Keratinocyte (primary cell): ENCODE measurements around the gene CUEDC1. TPM values are rescaled to one million over a fixed set of nuclear protein-coding genes. Genes with fewer than 3 reads are reported as not detected.

Experiments
- DNase-seq: peaks from one replicate; pipeline ENCODE4 v3.0.0-alpha.2; 2011; ENCODE audit warnings: low read depth, missing footprints, low spot score
- FAIRE-seq: peaks from 2 replicates; lab custom pipeline; 2011; peaks lifted over from hg19 to GRCh38; lab: Jason Lieb, UNC
- H2AFZ ChIP-seq: 2 replicates; pipeline ENCODE4 v1.6.0; 2012; ENCODE audit warnings: low read length, control low read depth, inconsistent platforms; ENCODE audit not compliant: control insufficient read depth
- H3K27ac ChIP-seq: 2 replicates; pipeline ENCODE4 v1.5.1; 2011; ENCODE audit warnings: low read length; ENCODE audit not compliant: control insufficient read depth, insufficient read depth
- H3K27me3 ChIP-seq: 3 replicates; pipeline ENCODE4 v1.6.0; 2011; ENCODE audit warnings: low read length; ENCODE audit not compliant: control insufficient read depth, insufficient read depth; ENCODE audit errors: extremely low read depth
- H3K36me3 ChIP-seq, 2 experiments: 2 replicates in 1 of 2; 3 replicates in 1 of 2; pipeline ENCODE4 v1.5.1; 2011; ENCODE audit warnings: low read length in 2 of 2, mild to moderate bottlenecking in 1 of 2; ENCODE audit not compliant: control insufficient read depth in 2 of 2, insufficient read depth in 2 of 2; ENCODE audit errors: extremely low read depth in 1 of 2
- H3K4me1 ChIP-seq: 3 replicates; pipeline ENCODE4 v1.5.1; 2011; ENCODE audit warnings: low read length; ENCODE audit not compliant: control insufficient read depth, insufficient read depth; ENCODE audit errors: extremely low read depth
- H3K4me2 ChIP-seq: 3 replicates; pipeline ENCODE4 v1.6.0; 2011; ENCODE audit warnings: low read depth, low read length; ENCODE audit not compliant: control insufficient read depth, insufficient read depth; ENCODE audit errors: extremely low read depth
- H3K4me3 ChIP-seq, 3 experiments: fragments of 200-600 bp in 1 of 3; sonication (generic) in 1 of 3; 2 replicates in 2 of 3; 3 replicates in 1 of 3; pipeline ENCODE4 v1.5.1; 2011 to 2016; ENCODE audit warnings: low read length in 3 of 3, mild to moderate bottlenecking in 3 of 3, control low read depth in 2 of 3, inconsistent platforms in 1 of 3, low read depth in 1 of 3, mixed read lengths in 1 of 3, mixed run types in 1 of 3, moderate library complexity in 1 of 3; ENCODE audit not compliant: control insufficient read depth in 2 of 3, insufficient read depth in 2 of 3; ENCODE audit errors: extremely low read depth in 1 of 3
- H3K79me2 ChIP-seq: 2 replicates; pipeline ENCODE4 v1.6.0; 2012; ENCODE audit warnings: low read length; ENCODE audit not compliant: control insufficient read depth, insufficient read depth
- H3K9ac ChIP-seq: 3 replicates; pipeline ENCODE4 v1.6.0; 2011; ENCODE audit warnings: low read length; ENCODE audit not compliant: control insufficient read depth, insufficient read depth; ENCODE audit errors: extremely low read depth
- H3K9me1 ChIP-seq: 3 replicates; pipeline ENCODE4 v1.6.0; 2011; ENCODE audit warnings: low read length; ENCODE audit not compliant: control insufficient read depth, insufficient read depth; ENCODE audit errors: extremely low read depth
- H3K9me3 ChIP-seq: 2 replicates; pipeline ENCODE4 v1.5.1; 2012; ENCODE audit warnings: low read depth, low read length; ENCODE audit not compliant: control insufficient read depth
- H4K20me1 ChIP-seq: 3 replicates; pipeline ENCODE4 v1.6.0; 2011; ENCODE audit warnings: low read length; ENCODE audit not compliant: control insufficient read depth, insufficient read depth; ENCODE audit errors: extremely low read depth
- EZH2 ChIP-seq: IDR thresholded peaks from one replicate; pipeline ENCODE4 v1.6.1; 2012; ENCODE audit warnings: inconsistent platforms, mild to moderate bottlenecking, low read length, moderate library complexity
- dilution Hi-C: fragments of 300-500 bp; cut with MboI; formaldehyde crosslinking; loops from one replicate; pipeline ENCODE4 v1.7.0; 2020; ENCODE audit warnings: low sequenced_read_pairs; ENCODE audit not compliant: extremely low pct_ligation_motif_present
- polyA plus RNA-seq, 5 experiments: library from polyadenylated mRNA; depleted of rRNA in 3 of 5; stranded (reverse) in 3 of 5; stranded (forward) in 1 of 5; unstranded in 1 of 5; fragments of >200 nt; gene quantifications; 1 replicate in 1 of 5; 2 replicates in 3 of 5; 3 replicates in 1 of 5; pipeline versions ENCODE4 v1.2.1 to v1.2.3, GENCODE V29; 2011 to 2012; ENCODE audit warnings: missing spikeins in 2 of 5, low read depth in 1 of 5, low replicate concordance in 1 of 5
- TF ChIP-seq, protein P1 (sequence below), 3 experiments: IDR thresholded peaks in 1 of 3; conservative IDR thresholded peaks in 1 of 3; optimal IDR thresholded peaks in 1 of 3; 2 replicates in 2 of 3; 3 replicates in 1 of 3; pipeline versions ENCODE3 to v1.5.1; 2011; ENCODE audit warnings: low read length in 3 of 3, mild to moderate bottlenecking in 3 of 3, moderate library complexity in 2 of 3, control low read depth in 1 of 3, inconsistent platforms in 1 of 3; ENCODE audit not compliant: insufficient read depth in 2 of 3; ENCODE audit errors: extremely low read depth in 1 of 3

Gene CUEDC1
- polyA plus RNA-seq, 1 donor (not counting 4 experiments of a cell fraction or from before 2014, with no cell fraction given) = 12.9 TPM

DNA sequence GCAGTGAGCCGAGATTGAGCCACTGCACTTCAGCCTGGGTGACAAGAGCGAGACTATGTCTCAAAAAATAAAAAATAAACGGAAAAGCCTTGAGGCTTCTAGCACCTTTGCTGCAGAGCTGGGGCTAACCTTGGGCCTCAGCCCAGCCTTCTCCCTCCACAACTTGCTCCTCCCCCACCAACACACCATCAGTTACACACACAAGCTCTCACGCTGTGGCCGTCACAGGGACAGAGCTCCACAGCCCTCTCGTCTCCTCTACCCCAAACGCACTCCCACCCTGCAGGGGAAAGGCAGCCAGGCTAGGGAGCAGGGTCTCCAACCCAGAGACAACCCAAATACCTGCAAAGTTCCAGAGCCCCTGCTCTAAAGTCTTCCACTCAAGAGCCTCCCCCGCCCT is 83.3 kb downstream of the CUEDC1 start:
- no peak overlapping the region for H3K9ac ChIP-seq
- no peak overlapping the region for H3K4me2 ChIP-seq
- no peaks in the 10 kb centered on the region for H4K20me1 ChIP-seq
- H3K27me3 ChIP-seq = no peaks in the 10 kb centered on the region
- peaks cover 13 to 16% of the 10 kb centered on the region in 2 experiments for H3K36me3 ChIP-seq
- H3K79me2 ChIP-seq = no peaks in the 10 kb centered on the region
- DNase-seq (no peak), FAIRE-seq (no peak)
- dilution Hi-C loops = no loop called here
- H2AFZ ChIP-seq = no peak overlapping the region
- no peak overlapping the region for H3K4me3 ChIP-seq
- H3K9me3 ChIP-seq = no peaks in the 10 kb centered on the region
- TF ChIP-seq, protein P1, sequence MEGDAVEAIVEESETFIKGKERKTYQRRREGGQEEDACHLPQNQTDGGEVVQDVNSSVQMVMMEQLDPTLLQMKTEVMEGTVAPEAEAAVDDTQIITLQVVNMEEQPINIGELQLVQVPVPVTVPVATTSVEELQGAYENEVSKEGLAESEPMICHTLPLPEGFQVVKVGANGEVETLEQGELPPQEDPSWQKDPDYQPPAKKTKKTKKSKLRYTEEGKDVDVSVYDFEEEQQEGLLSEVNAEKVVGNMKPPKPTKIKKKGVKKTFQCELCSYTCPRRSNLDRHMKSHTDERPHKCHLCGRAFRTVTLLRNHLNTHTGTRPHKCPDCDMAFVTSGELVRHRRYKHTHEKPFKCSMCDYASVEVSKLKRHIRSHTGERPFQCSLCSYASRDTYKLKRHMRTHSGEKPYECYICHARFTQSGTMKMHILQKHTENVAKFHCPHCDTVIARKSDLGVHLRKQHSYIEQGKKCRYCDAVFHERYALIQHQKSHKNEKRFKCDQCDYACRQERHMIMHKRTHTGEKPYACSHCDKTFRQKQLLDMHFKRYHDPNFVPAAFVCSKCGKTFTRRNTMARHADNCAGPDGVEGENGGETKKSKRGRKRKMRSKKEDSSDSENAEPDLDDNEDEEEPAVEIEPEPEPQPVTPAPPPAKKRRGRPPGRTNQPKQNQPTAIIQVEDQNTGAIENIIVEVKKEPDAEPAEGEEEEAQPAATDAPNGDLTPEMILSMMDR (optimal IDR thresholded peaks at IDR 0.05 in 1 of 3, IDR thresholded peaks at IDR 0.05 in 1 of 3, conservative IDR thresholded peaks at IDR 0.05 in 1 of 3; ENCODE audit: extremely low read depth in 1 of 3, insufficient read depth in 2 of 3, low read length in 3 of 3) = no peak
- TF ChIP-seq EZH2 = no peak
- peaks cover 74% of the 10 kb centered on the region for H3K4me1 ChIP-seq
- peaks cover 2% of the 10 kb centered on the region for H3K9me1 ChIP-seq
- no peak overlapping the region for H3K27ac ChIP-seq

DNA sequence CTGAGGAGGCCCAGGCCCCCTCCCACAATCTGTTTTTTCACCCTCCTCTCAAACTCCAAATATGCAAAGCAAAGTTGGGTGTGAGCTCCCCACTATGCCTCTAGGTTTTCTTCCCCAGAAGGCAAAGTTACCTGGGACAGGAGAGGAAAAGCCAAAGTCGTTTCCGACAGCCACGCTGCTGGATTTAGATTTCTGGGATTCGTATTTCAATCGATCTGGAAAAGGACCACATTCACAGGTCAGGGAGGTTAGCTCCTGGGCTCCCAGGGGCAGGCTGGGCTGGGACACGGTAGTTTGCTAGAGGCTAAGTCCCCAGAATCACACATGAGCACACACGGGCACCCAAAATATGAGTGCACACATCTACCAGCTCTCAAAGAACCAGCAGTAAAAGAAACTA is 84.1 kb downstream of the CUEDC1 start:
- no peak for TF ChIP-seq EZH2
- TF ChIP-seq, protein P1 (optimal IDR thresholded peaks at IDR 0.05 in 1 of 3, IDR thresholded peaks at IDR 0.05 in 1 of 3, conservative IDR thresholded peaks at IDR 0.05 in 1 of 3; ENCODE audit: extremely low read depth in 1 of 3, insufficient read depth in 2 of 3, low read length in 3 of 3) = no peak
- Histone ChIP-seq H3K27me3 (no peaks in the 10 kb centered on the region), H3K9me3 (no peaks in the 10 kb centered on the region), H3K4me2 (no peak overlapping the region), H4K20me1 (no peaks in the 10 kb centered on the region), H3K9me1 (peaks cover 3% of the 10 kb centered on the region), H3K79me2 (no peaks in the 10 kb centered on the region), H3K4me1 (peaks cover 67% of the 10 kb centered on the region), H3K27ac (no peak overlapping the region), H3K4me3 (no peak overlapping the region), H3K36me3 (peaks cover 16 to 17% of the 10 kb centered on the region in 2 experiments), H3K9ac (no peak overlapping the region), H2AFZ (no peak overlapping the region)
- FAIRE-seq = no peak
- dilution Hi-C loops = no loop called here
- DNase-seq = no peak
